ENCODE results near the gene OSER1. TPM values are rescaled to one million over a fixed set of nuclear protein-coding genes. Genes with fewer than 3 reads are reported as not detected.

The OSER1 gene
- total RNA-seq, 1 experiment from 2014 or later = 50.5 TPM

DNA sequence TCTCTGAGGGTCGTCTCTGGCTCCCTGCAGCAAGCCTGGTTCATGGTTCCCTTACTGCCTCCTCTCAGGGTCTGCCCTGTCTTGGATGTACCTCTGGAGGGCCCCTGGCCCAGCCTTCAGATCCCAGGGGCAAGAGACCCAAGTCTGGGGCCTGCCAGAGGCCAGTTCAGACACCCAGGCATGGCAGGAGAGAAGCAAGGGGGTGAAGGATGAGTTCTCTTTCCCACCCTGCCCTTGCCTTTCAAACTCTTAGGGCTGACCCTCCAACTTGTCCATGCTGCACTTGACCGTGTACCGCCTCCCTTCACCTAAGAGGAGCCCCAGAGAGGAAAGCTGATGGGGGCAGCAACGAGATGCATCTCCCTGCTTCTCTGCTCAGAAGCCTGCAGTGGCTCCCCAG is 40.7 kb upstream of the OSER1 start:
- ChIA-PET POLR2A (ENCODE audit: low non-redundant PET) (no interaction called here), CTCF (no interaction called here)
- no peaks in the 10 kb centered on the region for H3K36me3 ChIP-seq (ENCODE audit: insufficient read depth, low read length, poor library complexity, severe bottlenecking)
- peaks cover 24% of the 10 kb centered on the region for H3K27me3 ChIP-seq (replicated peaks; ENCODE audit: insufficient read depth, low read depth, low read length, poor library complexity)
- H3K4me1 ChIP-seq (ENCODE audit: insufficient read depth, low read length, poor library complexity, severe bottlenecking) = no peaks in the 10 kb centered on the region
- no peak overlapping the region for H3K4me3 ChIP-seq (ENCODE audit: low read depth, low read length, poor library complexity, severe bottlenecking)
- no TSS peak for BruUV-seq (replicated peaks)
- no peak for DNase-seq (ENCODE audit: low spot score)
- intact Hi-C loops (cut with micrococcal nuclease; ENCODE audit: unreplicated experiment) = no loop called here
- no peaks in the 10 kb centered on the region for H3K9me3 ChIP-seq (ENCODE audit: low read depth, low read length, poor library complexity, severe bottlenecking)
- H3K27ac ChIP-seq (ENCODE audit: low read depth, low read length, poor library complexity, severe bottlenecking) = no peak overlapping the region
- TF ChIP-seq EZH2 (IDR thresholded peaks at IDR 0.05; ENCODE audit: borderline replicate concordance, low read depth, low read length, poor library complexity, severe bottlenecking) = no peak
- TF ChIP-seq, protein P1, sequence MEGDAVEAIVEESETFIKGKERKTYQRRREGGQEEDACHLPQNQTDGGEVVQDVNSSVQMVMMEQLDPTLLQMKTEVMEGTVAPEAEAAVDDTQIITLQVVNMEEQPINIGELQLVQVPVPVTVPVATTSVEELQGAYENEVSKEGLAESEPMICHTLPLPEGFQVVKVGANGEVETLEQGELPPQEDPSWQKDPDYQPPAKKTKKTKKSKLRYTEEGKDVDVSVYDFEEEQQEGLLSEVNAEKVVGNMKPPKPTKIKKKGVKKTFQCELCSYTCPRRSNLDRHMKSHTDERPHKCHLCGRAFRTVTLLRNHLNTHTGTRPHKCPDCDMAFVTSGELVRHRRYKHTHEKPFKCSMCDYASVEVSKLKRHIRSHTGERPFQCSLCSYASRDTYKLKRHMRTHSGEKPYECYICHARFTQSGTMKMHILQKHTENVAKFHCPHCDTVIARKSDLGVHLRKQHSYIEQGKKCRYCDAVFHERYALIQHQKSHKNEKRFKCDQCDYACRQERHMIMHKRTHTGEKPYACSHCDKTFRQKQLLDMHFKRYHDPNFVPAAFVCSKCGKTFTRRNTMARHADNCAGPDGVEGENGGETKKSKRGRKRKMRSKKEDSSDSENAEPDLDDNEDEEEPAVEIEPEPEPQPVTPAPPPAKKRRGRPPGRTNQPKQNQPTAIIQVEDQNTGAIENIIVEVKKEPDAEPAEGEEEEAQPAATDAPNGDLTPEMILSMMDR (conservative IDR thresholded peaks at IDR 0.05; ENCODE audit: low read depth, low read length) = no peak

DNA sequence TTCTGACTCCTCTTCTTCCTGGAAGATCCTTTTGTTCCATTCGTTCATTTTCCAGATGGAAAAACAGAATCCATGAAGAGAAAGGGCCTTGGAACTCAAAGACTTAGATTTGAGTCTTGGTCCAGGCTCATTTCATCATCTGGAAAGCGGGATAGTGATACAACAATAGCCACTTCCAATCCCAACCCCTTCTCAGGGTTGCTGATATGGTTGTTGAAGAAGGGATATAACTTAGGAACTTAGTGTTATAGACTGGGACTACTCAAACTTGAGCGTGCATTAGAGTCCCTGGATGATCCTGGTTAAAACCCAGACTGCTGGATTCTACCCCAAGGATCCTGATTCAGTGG is 37.8 kb upstream of the OSER1 start:
- no peak overlapping the region for H3K27ac ChIP-seq (ENCODE audit: low read depth, low read length, poor library complexity, severe bottlenecking)
- POLR2A ChIA-PET (ENCODE audit: low non-redundant PET) = no interaction called here
- no peaks in the 10 kb centered on the region for H3K36me3 ChIP-seq (ENCODE audit: insufficient read depth, low read length, poor library complexity, severe bottlenecking)
- no peaks in the 10 kb centered on the region for H3K9me3 ChIP-seq (ENCODE audit: low read depth, low read length, poor library complexity, severe bottlenecking)
- no peak for DNase-seq (ENCODE audit: low spot score)
- no TSS peak for BruUV-seq (replicated peaks)
- CTCF ChIA-PET = no interaction called here
- H3K4me3 ChIP-seq (ENCODE audit: low read depth, low read length, poor library complexity, severe bottlenecking) = no peak overlapping the region
- H3K27me3 ChIP-seq (replicated peaks; ENCODE audit: insufficient read depth, low read depth, low read length, poor library complexity) = peaks cover 38% of the 10 kb centered on the region
- TF ChIP-seq, protein P1 (conservative IDR thresholded peaks at IDR 0.05; ENCODE audit: low read depth, low read length) = no peak
- intact Hi-C loops (cut with micrococcal nuclease; ENCODE audit: unreplicated experiment) = no loop called here
- H3K4me1 ChIP-seq (ENCODE audit: insufficient read depth, low read length, poor library complexity, severe bottlenecking) = no peaks in the 10 kb centered on the region

DNA sequence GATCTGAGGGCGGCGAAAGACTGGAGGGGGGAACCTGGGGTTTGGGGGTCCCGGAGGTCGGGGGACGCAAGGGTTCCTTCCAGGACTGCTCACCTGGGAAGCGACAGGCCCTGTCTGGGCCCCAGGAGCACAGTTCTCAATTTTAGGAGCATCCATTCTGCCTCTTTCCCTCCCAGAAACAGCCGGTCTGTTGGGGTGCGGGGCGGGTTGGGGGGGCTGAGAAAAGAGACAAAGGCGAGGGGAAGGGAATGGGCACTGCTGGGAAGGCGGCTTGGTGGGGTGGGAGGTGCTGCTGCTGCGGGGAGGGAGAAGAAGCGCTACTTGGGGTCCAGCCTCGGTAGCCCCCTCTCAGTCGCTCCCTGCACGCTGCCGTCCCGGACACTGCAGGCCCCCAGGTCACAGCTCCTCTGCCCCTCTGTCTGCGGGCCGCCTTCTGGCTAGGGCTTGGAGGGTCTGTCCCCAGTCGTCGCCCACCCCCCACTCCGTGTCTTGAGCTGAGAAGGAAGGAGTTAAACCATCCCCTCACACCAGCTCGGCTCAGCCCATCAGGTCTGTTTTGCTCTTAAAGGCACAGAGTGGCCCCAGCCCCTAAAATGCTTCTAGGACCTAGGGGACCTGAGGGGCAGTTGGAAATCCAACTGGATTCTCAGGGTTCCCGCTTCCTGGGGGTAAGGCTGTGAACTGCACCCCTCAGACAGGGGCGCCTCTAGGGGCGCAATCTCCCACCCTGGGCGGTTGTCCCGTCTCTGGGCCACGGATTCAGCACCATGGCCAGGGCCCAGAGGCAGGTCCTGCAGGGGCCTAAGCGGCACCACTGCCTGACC is 37.2 kb upstream of the OSER1 start:
- DNase-seq (ENCODE audit: low spot score) = peak; percentile 57
- H3K36me3 ChIP-seq (ENCODE audit: insufficient read depth, low read length, poor library complexity, severe bottlenecking) = no peaks in the 10 kb centered on the region
- ChIA-PET POLR2A (ENCODE audit: low non-redundant PET) (no interaction called here), CTCF (no interaction called here)
- intact Hi-C loops (cut with micrococcal nuclease; ENCODE audit: unreplicated experiment) = no loop called here
- TF ChIP-seq, protein P1 (conservative IDR thresholded peaks at IDR 0.05; ENCODE audit: low read depth, low read length) = peak; percentile 69
- no peak for TF ChIP-seq EZH2 (IDR thresholded peaks at IDR 0.05; ENCODE audit: borderline replicate concordance, low read depth, low read length, poor library complexity, severe bottlenecking)
- no peak overlapping the region for H3K4me3 ChIP-seq (ENCODE audit: low read depth, low read length, poor library complexity, severe bottlenecking)
- H3K27ac ChIP-seq (ENCODE audit: low read depth, low read length, poor library complexity, severe bottlenecking) = no peak overlapping the region
- H3K4me1 ChIP-seq (ENCODE audit: insufficient read depth, low read length, poor library complexity, severe bottlenecking) = no peaks in the 10 kb centered on the region
- H3K9me3 ChIP-seq (ENCODE audit: low read depth, low read length, poor library complexity, severe bottlenecking) = no peaks in the 10 kb centered on the region
- H3K27me3 ChIP-seq (replicated peaks; ENCODE audit: insufficient read depth, low read depth, low read length, poor library complexity) = peaks cover 38% of the 10 kb centered on the region
- BruUV-seq (replicated peaks) = no TSS peak

Measured in A673 (cell line).